ENCODE results near the gene CRYAA. TPM values are rescaled to one million over a fixed set of nuclear protein-coding genes. Genes with fewer than 3 reads are reported as not detected.
"Not testable (repeated sequence)": the region's sequence is repeated elsewhere in the genome, so short reads cannot be mapped to it uniquely, and the experiment has no call there.

CRYAA gene
- total RNA-seq, 1 donor from 2014 or later: not detected

DNA sequence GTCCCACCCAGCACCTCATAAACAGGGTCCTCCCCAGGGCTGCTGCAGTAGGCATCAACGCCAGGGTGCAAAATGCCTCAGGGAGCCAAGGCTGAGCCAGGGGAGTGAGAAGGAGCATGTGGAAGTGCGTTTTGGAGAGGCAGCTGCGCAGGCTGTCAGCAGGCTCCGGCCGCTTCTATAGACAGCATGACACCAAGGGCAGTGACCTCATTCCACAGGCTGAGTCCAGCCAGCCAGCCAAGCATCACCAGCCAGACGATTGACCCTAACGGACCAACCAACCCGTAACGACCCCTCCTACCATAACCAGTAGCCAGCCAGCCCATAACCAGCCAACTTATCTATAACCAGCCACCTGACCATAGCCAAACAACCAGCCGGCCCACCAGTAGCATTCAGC is 1.1 kb downstream of the CRYAA start:
- not testable (repeated sequence) for H3K27ac Mint-ChIP-seq; H3K4me3 Mint-ChIP-seq; H3F3A ChIP-seq (ENCODE audit: low read depth); DNase-seq (ENCODE audit: low spot score); H3K4me3 ChIP-seq; H3K27ac ChIP-seq; H3K4me1 ChIP-seq; H3K9me3 Mint-ChIP-seq; H3K27me3 ChIP-seq; H3K4me2 ChIP-seq; H3K79me2 ChIP-seq (ENCODE audit: low read depth); H3K4me1 Mint-ChIP-seq; H2AFZ ChIP-seq (replicated peaks); H4K20me1 ChIP-seq (ENCODE audit: low read depth); H3K9me3 ChIP-seq (ENCODE audit: low read depth); H3K36me3 ChIP-seq; H3K36me3 Mint-ChIP-seq; H3K27me3 Mint-ChIP-seq (ENCODE audit: insufficient read depth, low read depth); H3K9ac ChIP-seq

DNA sequence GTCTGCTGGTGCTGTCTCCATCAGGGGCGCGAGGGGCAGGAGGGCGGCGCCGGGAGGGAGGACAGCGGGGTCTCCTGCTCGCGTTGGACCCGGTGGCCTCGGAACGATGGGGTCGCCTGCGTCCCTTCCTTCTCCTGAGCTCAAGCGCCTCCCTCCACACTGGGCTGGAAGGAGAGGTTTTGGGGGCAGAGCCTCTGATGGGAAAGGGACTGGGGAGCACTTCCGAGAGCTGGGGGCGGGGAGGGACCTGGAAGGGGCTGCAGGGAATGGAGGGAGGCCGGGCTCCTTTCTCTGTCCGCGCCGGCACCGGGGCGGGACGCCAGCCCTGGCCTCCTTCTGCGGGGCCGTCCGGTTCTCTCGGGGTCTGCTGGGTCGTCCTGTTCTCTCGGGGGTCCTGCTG is 4.0 kb downstream of the CRYAA start:
- H3K9ac ChIP-seq; H3K4me3 Mint-ChIP-seq; H3F3A ChIP-seq (ENCODE audit: low read depth); H3K36me3 ChIP-seq; H4K20me1 ChIP-seq (ENCODE audit: low read depth); H3K27ac ChIP-seq; H3K9me3 ChIP-seq (ENCODE audit: low read depth); H3K4me1 ChIP-seq; H3K27me3 ChIP-seq; H3K4me1 Mint-ChIP-seq; H3K79me2 ChIP-seq (ENCODE audit: low read depth); DNase-seq (ENCODE audit: low spot score); H3K36me3 Mint-ChIP-seq; H3K4me2 ChIP-seq; H3K4me3 ChIP-seq; H2AFZ ChIP-seq (replicated peaks); H3K27ac Mint-ChIP-seq; H3K27me3 Mint-ChIP-seq (ENCODE audit: insufficient read depth, low read depth); H3K9me3 Mint-ChIP-seq: not testable (repeated sequence)

DNA sequence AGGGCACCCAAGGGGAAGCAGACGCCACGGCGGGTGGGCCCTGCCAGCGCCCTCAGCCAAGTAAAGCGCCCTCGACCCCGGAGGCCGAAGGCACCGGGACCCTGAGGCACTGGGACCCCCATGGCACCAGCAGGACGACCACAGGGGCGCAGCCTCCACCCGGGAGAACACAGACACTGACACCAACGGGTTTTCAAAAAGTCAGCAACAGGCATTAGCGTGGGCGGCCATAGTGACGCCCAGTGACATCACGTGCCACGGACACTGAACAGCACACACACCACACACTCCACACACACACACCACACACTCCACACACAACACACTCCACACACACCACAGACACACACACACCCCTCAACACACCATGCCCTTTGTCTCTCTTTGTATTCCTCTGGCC is 4.6 kb downstream of the CRYAA start:
- not testable (repeated sequence) for H3K27me3 ChIP-seq; H3K4me1 Mint-ChIP-seq; H3K4me3 Mint-ChIP-seq; H2AFZ ChIP-seq (replicated peaks); H3K4me1 ChIP-seq; H3K36me3 ChIP-seq; H4K20me1 ChIP-seq (ENCODE audit: low read depth); H3K79me2 ChIP-seq (ENCODE audit: low read depth); H3K9ac ChIP-seq; H3K27ac Mint-ChIP-seq; H3K27ac ChIP-seq; H3F3A ChIP-seq (ENCODE audit: low read depth); H3K4me2 ChIP-seq; H3K36me3 Mint-ChIP-seq; DNase-seq (ENCODE audit: low spot score); H3K9me3 Mint-ChIP-seq; H3K4me3 ChIP-seq; H3K9me3 ChIP-seq (ENCODE audit: low read depth); H3K27me3 Mint-ChIP-seq (ENCODE audit: insufficient read depth, low read depth)

DNA sequence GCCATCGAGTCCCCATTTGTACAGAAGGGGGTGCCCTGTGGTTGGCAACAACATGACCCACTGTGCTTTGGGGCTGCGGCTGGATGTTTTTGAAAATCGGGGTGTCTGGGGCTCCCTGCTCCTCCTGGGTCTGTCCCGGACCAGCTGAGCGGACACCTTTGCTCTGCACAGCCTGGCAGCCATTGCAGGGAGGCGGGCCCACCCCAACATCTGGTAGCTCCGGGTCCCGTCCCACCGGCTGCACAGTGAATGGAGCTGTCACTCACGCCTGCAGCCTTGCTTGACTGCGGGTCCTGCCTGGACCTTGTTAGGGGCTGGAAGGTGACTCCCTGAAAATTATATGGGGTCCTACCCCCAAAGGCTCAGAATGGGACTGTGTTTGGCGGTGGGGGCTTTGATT is 5.1 kb downstream of the CRYAA start:
- H3F3A ChIP-seq (ENCODE audit: low read depth); H2AFZ ChIP-seq (replicated peaks); H3K4me1 Mint-ChIP-seq; H4K20me1 ChIP-seq (ENCODE audit: low read depth); H3K4me2 ChIP-seq; H3K27ac Mint-ChIP-seq; DNase-seq (ENCODE audit: low spot score); H3K36me3 Mint-ChIP-seq; H3K27me3 Mint-ChIP-seq (ENCODE audit: insufficient read depth, low read depth); H3K27ac ChIP-seq; H3K9me3 ChIP-seq (ENCODE audit: low read depth); H3K4me3 ChIP-seq; H3K9me3 Mint-ChIP-seq; H3K4me3 Mint-ChIP-seq; H3K36me3 ChIP-seq; H3K9ac ChIP-seq; H3K79me2 ChIP-seq (ENCODE audit: low read depth); H3K4me1 ChIP-seq; H3K27me3 ChIP-seq: not testable (repeated sequence)

DNA sequence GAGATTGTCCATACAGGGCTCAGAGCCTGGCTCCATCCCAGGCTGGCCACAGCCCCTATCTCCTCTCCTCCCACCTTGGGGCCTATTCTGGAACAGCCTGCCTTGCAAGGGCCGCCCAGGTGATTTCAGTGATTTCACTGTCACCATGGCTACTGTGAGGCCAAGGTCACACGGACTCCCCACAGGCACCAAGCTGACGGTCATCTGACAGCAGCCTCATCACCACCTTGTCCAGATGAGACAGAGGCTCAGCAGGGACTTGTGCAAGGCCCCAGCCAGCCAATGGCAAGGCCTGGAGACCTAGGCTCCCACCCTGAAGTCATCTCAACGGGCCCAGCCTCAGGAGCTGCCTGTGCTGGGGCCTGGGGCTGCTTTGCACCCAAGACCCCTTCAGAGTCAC is 6.2 kb downstream of the CRYAA start:
- H3K9ac ChIP-seq; H3K4me3 Mint-ChIP-seq; H3K4me2 ChIP-seq; H3K27ac Mint-ChIP-seq; H3K9me3 Mint-ChIP-seq; H3K27ac ChIP-seq; H3K27me3 ChIP-seq; DNase-seq (ENCODE audit: low spot score); H4K20me1 ChIP-seq (ENCODE audit: low read depth); H2AFZ ChIP-seq (replicated peaks); H3K4me3 ChIP-seq; H3K36me3 ChIP-seq; H3K27me3 Mint-ChIP-seq (ENCODE audit: insufficient read depth, low read depth); H3K4me1 Mint-ChIP-seq; H3F3A ChIP-seq (ENCODE audit: low read depth); H3K4me1 ChIP-seq; H3K9me3 ChIP-seq (ENCODE audit: low read depth); H3K79me2 ChIP-seq (ENCODE audit: low read depth); H3K36me3 Mint-ChIP-seq: not testable (repeated sequence)

DNA sequence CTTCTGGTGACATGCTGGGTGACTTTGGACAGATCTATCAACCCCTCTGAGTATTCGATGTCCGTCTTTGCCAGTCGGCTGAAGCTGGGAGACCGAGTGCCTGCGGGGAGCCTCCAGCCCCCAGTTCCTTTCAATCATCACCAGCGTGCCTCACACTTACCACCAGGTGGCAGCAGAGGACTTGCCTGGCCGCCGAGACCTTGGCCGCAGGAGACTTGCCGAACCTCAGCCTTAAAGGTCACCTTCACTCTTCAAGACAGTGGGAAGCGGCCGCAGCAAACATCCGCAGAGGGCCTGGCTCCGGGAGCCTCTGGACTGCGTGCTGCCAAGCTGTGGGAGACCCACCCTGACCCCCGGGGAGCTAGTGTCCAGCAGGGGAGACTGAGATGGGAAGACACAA is 7.8 kb downstream of the CRYAA start:
- not testable (repeated sequence) for H3K4me3 Mint-ChIP-seq; H3K4me1 ChIP-seq; H3K27ac ChIP-seq; H2AFZ ChIP-seq (replicated peaks); H3K79me2 ChIP-seq (ENCODE audit: low read depth); H3K27ac Mint-ChIP-seq; H3K9me3 Mint-ChIP-seq; H3K9me3 ChIP-seq (ENCODE audit: low read depth); H3K27me3 ChIP-seq; H3K36me3 Mint-ChIP-seq; H4K20me1 ChIP-seq (ENCODE audit: low read depth); H3F3A ChIP-seq (ENCODE audit: low read depth); H3K27me3 Mint-ChIP-seq (ENCODE audit: insufficient read depth, low read depth); H3K4me1 Mint-ChIP-seq; H3K36me3 ChIP-seq; DNase-seq (ENCODE audit: low spot score); H3K4me3 ChIP-seq; H3K9ac ChIP-seq; H3K4me2 ChIP-seq

DNA sequence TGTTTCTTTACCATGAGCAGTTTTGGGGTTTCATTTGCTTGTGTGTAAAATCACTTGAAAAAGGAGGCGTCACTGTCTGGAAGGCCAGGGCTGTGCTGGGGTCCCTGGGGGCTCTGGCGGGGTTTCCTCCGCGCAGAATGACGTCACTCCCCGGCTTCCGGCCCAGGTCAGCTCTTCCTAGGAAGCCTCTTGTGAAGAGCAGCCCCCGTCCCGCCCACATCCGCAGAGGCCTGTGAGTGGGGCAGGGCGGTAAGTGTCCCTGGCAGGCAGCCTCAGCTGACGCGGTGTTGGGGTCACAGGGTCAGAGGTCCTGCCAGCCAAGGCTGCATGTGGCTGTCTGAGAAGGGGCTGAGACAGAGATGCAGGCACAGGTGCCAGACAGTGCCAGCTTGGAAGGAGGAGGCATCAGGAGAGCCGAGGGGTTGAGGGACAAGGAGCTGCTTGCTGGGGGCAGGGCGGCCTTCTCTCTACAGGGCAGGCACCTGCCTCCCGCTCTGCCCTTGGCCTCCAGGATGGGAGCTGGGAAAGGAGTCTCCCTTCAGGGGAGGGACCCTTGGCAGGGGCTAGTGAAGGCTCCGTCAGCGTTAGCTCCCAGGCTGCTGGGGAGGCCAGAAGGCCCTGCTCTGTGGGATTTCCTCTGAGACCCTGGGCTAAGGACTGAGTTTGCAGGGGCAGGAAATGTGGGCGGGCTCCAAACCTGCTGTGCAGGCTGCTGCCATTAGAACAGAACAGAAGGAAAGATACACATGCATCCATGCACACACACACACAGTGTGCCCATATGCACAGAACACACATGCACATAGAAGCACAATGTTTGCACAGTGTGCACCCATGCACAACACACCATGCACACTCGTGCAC is 8.5 kb downstream of the CRYAA start:
- not testable (repeated sequence) for H3K27ac ChIP-seq; H3F3A ChIP-seq (ENCODE audit: low read depth); H3K9ac ChIP-seq; H3K9me3 ChIP-seq (ENCODE audit: low read depth); H3K36me3 Mint-ChIP-seq; DNase-seq (ENCODE audit: low spot score); H3K27me3 Mint-ChIP-seq (ENCODE audit: insufficient read depth, low read depth); H3K4me3 Mint-ChIP-seq; H3K79me2 ChIP-seq (ENCODE audit: low read depth); H4K20me1 ChIP-seq (ENCODE audit: low read depth); H3K4me1 ChIP-seq; H3K4me1 Mint-ChIP-seq; H2AFZ ChIP-seq (replicated peaks); H3K9me3 Mint-ChIP-seq; H3K27me3 ChIP-seq; H3K27ac Mint-ChIP-seq; H3K4me3 ChIP-seq; H3K36me3 ChIP-seq; H3K4me2 ChIP-seq

DNA sequence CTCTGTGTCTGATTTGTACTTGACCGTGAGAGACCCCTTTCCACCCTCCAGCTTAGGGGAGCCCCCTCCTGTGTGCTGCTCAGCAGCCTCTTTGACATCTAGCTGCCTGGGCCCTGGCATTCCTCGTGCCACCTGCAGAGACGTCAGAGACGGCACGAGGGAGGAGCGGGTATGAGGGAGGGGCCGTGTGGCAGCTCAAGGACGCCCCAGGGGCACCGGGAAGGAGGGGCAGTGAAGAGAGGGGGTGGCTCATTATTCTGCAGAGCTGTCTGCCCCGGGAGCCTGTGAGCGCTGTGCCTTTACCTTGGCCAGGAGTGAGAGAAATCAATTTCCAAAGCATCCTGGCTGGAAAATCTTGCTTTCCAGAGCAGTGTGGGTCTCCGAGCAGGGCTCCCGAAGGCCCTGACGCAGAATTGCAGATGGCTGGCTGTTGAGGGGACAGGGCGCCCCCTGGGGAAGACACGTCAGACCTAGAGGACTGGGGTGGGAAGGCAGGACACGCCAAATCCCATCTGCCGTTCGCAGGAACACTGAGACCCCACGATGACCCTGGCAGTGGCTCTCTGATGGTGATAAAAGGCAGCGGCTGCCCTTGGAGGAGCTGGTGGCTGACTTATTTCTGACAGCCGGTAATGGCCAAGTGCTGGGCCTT is 9.5 kb downstream of the CRYAA start:
- H3K4me3 Mint-ChIP-seq; H3K27ac ChIP-seq; H3K27me3 ChIP-seq; H2AFZ ChIP-seq (replicated peaks); H3F3A ChIP-seq (ENCODE audit: low read depth); H4K20me1 ChIP-seq (ENCODE audit: low read depth); H3K4me2 ChIP-seq; H3K27ac Mint-ChIP-seq; H3K9ac ChIP-seq; H3K9me3 Mint-ChIP-seq; H3K36me3 Mint-ChIP-seq; DNase-seq (ENCODE audit: low spot score); H3K79me2 ChIP-seq (ENCODE audit: low read depth); H3K4me1 Mint-ChIP-seq; H3K36me3 ChIP-seq; H3K27me3 Mint-ChIP-seq (ENCODE audit: insufficient read depth, low read depth); H3K9me3 ChIP-seq (ENCODE audit: low read depth); H3K4me1 ChIP-seq; H3K4me3 ChIP-seq: not testable (repeated sequence)
